Immature natural killer cell (primary cell): ENCODE results near the gene C1orf210. TPM values are rescaled to one million over a fixed set of nuclear protein-coding genes. Genes with fewer than 3 reads are reported as not detected.

Experiments
- DNase-seq, 3 donors: peaks; one replicate each; pipeline ENCODE4 v3.0.0; 2022; ENCODE audit warnings: mixed read lengths in 1 of 3
- H3K27ac Mint-ChIP-seq, 6 donors: one replicate each; pipeline ENCODE4 v1.8.0; 2020; ENCODE audit warnings: mixed read lengths in 6 of 6, mild to moderate bottlenecking in 5 of 6, inconsistent platforms in 4 of 6, moderate library complexity in 3 of 6
- H3K27me3 Mint-ChIP-seq, 3 donors: one replicate each; pipeline ENCODE4 v1.8.0; 2020 to 2021; ENCODE audit warnings: low read depth in 3 of 3, mild to moderate bottlenecking in 3 of 3, mixed read lengths in 3 of 3, moderate library complexity in 3 of 3, inconsistent platforms in 1 of 3
- H3K36me3 Mint-ChIP-seq, 3 donors: one replicate each; pipeline ENCODE4 v1.8.0; 2020; ENCODE audit warnings: mixed read lengths in 3 of 3, inconsistent platforms in 2 of 3, mild to moderate bottlenecking in 2 of 3
- H3K4me1 Mint-ChIP-seq, 2 donors: one replicate each; pipeline ENCODE4 v1.8.0; 2020; ENCODE audit warnings: inconsistent platforms in 2 of 2, mild to moderate bottlenecking in 2 of 2, mixed read lengths in 2 of 2, moderate library complexity in 1 of 2
- H3K4me3 Mint-ChIP-seq, 5 donors: one replicate each; pipeline ENCODE4 v1.8.0; 2020; ENCODE audit warnings: mild to moderate bottlenecking in 5 of 5, mixed read lengths in 5 of 5, inconsistent platforms in 3 of 5, moderate library complexity in 3 of 5
- H3K9me3 Mint-ChIP-seq, 6 donors: one replicate each; pipeline ENCODE4 v1.8.0; 2020; ENCODE audit warnings: mild to moderate bottlenecking in 6 of 6, mixed read lengths in 6 of 6, inconsistent platforms in 4 of 6, moderate library complexity in 3 of 6
- polyA plus RNA-seq, 3 donors: library from polyadenylated mRNA; unstranded; fragments of 300-500 nt; fragmentation: Illumina TruSeq; gene quantifications; one replicate each; pipeline ENCODE4 v1.2.3, GENCODE V29; 2021

Gene C1orf210
- polyA plus RNA-seq, 3 donors from 2014 or later = not detected

GRCh38 chr1:43294761-43295160 is 9.4 kb upstream of the C1orf210 start:
- Mint-ChIP-seq H3K27ac (no peak overlapping the region), H3K27me3 (peaks cover 0 to 4% (median 0%) of the 10 kb centered on the region in 3 donors), H3K9me3 (no peaks in the 10 kb centered on the region), H3K36me3 (no peaks in the 10 kb centered on the region), H3K4me3 (no peak overlapping the region), H3K4me1 (peaks cover 5 to 7% of the 10 kb centered on the region in 2 donors)
- no peak for DNase-seq

DNA sequence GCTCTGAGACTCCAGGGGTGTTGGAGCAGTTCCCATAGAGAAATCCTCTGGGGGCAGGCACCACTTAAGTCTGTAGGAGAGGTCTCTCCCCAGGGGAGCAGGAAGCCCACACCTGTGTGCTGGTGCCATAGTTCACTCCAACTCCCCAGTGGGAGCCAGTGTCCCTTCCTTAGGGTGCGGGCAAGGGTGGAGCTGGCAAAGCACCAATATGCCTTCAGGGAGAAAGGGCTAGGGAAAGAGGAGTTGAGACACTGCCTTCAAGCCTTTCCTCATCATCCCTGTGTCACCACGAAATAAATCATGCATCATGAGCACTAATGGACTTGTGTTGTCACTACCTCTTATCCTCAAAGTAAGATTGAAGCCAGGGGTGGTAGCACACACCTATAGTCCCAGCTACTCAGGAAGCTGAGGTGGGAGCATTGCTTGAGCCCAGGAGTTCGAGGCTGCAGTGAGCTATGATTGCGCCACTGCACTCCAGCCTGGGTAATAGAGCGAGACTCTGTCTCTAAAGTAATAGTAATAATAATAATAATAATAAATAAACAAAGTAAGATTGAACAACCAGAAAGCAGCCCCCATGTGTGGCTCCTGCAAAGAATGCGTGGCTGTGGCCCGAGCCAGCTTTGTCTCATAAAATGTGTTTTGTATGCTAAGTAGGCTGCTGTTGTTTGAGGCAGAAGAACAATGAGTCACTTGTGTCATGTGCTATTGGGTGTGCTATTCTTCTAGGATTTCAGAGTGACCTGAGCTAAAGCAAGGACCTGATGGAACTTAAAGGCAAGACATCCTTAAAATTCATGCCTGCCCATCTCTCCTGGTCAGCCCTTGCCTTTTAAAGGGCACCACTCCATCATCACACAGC is 8.7 kb upstream of the C1orf210 start:
- Mint-ChIP-seq H3K27ac (no peak overlapping the region), H3K4me3 (no peak overlapping the region), H3K9me3 (no peaks in the 10 kb centered on the region), H3K4me1 (peaks cover 5 to 7% of the 10 kb centered on the region in 2 donors), H3K36me3 (no peaks in the 10 kb centered on the region), H3K27me3 (peaks cover 0 to 4% (median 0%) of the 10 kb centered on the region in 3 donors)
- no peak for DNase-seq

DNA sequence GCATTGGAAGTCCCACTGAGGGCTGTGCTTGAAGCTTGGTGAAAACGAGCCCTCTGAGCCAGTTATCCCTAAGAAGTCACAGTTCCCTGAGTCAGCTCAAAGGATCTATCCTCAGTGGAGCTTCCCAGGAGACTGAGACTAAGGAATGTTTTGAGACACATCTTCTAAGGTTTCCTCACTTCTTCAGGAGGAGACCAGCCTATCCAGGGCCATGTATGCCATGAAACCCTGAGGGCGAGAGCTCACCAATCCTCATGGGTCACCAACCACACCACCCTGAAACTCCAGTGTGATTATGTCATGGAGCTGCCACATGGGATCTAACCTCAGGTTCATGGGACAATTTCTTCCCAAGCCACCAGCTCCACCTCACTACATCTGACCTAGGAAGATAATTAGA is 7.8 kb upstream of the C1orf210 start:
- Mint-ChIP-seq H3K27ac (no peak overlapping the region), H3K4me3 (no peak overlapping the region), H3K9me3 (no peaks in the 10 kb centered on the region), H3K27me3 (peaks cover 0 to 4% (median 0%) of the 10 kb centered on the region in 3 donors), H3K4me1 (peaks cover 5 to 7% of the 10 kb centered on the region in 2 donors), H3K36me3 (no peaks in the 10 kb centered on the region)
- no peak for DNase-seq

GRCh38 chr1:43292679-43293078 is 7.3 kb upstream of the C1orf210 start:
- no peak overlapping the region for H3K27ac Mint-ChIP-seq
- no peaks in the 10 kb centered on the region for H3K36me3 Mint-ChIP-seq
- no peak for DNase-seq
- H3K4me1 Mint-ChIP-seq = peaks cover 5 to 7% of the 10 kb centered on the region in 2 donors
- H3K27me3 Mint-ChIP-seq = peaks cover 0 to 4% (median 0%) of the 10 kb centered on the region in 3 donors
- H3K4me3 Mint-ChIP-seq = no peak overlapping the region
- H3K9me3 Mint-ChIP-seq = no peaks in the 10 kb centered on the region

- H3K27me3 Mint-ChIP-seq = peaks cover 0 to 4% (median 0%) of the 10 kb centered on the region in 3 donors
- no peaks in the 10 kb centered on the region for H3K9me3 Mint-ChIP-seq
- no peak for DNase-seq
- no peaks in the 10 kb centered on the region for H3K36me3 Mint-ChIP-seq
- peaks cover 5 to 7% of the 10 kb centered on the region in 2 donors for H3K4me1 Mint-ChIP-seq
- H3K27ac Mint-ChIP-seq = no peak overlapping the region
- H3K4me3 Mint-ChIP-seq = no peak overlapping the region
Observed at GRCh38 chr1:43292216-43292615, 6.8 kb upstream of the C1orf210 start.

DNA sequence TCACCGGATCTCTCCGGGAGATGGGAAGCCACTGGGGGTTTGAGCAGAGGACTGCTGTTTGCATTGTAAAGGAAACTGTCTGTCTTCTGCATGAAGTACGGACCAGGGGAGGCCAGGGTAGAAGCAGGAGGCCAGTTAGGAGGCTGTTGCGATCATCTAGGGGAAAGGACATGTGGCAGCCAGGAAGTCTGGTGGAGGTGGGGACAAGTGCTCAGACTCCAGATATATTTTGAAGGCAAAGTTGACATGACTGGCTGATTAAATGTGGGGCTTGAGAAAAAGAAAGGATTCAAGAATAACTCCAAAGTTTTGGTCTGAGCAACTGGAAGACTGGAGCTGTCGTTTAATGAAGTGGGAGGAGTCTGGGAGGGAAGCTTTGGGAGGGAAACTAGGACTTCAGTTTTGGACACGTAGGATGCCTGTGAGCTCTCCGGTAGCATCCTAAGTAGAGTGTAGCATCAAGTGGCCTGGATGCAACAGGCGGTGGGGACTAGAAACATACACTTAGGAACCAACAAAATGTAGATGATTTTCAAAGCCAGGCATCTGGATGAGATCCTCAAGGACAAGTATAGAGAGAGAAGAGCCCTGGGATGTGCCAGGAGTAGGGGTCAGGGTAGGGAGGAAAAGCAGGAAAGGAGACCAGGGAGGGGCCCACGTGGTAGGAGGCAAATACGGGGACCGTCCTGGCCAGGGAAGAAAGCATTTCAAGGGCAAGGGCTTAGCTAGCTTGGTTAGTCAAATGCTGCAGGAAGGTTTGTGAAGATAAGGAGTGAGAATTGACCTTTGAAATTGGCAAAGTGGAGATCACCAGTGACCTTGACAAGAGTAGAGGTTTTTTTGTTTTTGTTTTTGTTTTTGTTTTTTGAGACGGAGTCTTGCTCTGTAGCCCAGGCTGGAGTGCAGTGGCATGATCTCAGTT is 3.7 kb upstream of the C1orf210 start:
- no peaks in the 10 kb centered on the region for H3K36me3 Mint-ChIP-seq
- no peaks in the 10 kb centered on the region for H3K27me3 Mint-ChIP-seq
- no peak for DNase-seq
- peaks cover 0 to 1% of the 10 kb centered on the region in 2 donors for H3K4me1 Mint-ChIP-seq
- H3K27ac Mint-ChIP-seq = no peak overlapping the region
- no peaks in the 10 kb centered on the region for H3K9me3 Mint-ChIP-seq
- H3K4me3 Mint-ChIP-seq = no peak overlapping the region

GRCh38 chr1:43288058-43288784 is 2.8 kb upstream of the C1orf210 start:
- H3K9me3 Mint-ChIP-seq = no peaks in the 10 kb centered on the region
- no peak overlapping the region for H3K27ac Mint-ChIP-seq
- H3K27me3 Mint-ChIP-seq = no peaks in the 10 kb centered on the region
- no peak overlapping the region for H3K4me3 Mint-ChIP-seq
- DNase-seq = no peak
- no peaks in the 10 kb centered on the region for H3K36me3 Mint-ChIP-seq
- peaks cover 0 to 1% of the 10 kb centered on the region in 2 donors for H3K4me1 Mint-ChIP-seq

GRCh38 chr1:43286533-43286932 is 1.2 kb upstream of the C1orf210 start:
- DNase-seq = no peak
- Mint-ChIP-seq H3K4me1 (peaks cover 0 to 1% of the 10 kb centered on the region in 2 donors), H3K27ac (no peak overlapping the region), H3K4me3 (no peak overlapping the region), H3K9me3 (no peaks in the 10 kb centered on the region), H3K36me3 (no peaks in the 10 kb centered on the region), H3K27me3 (no peaks in the 10 kb centered on the region)

GRCh38 chr1:43286115-43286514 is 734 bp upstream of the C1orf210 start:
- no peak overlapping the region for H3K4me3 Mint-ChIP-seq
- no peak for DNase-seq
- no peaks in the 10 kb centered on the region for H3K27me3 Mint-ChIP-seq
- H3K9me3 Mint-ChIP-seq = no peaks in the 10 kb centered on the region
- H3K27ac Mint-ChIP-seq = no peak overlapping the region
- H3K4me1 Mint-ChIP-seq = peaks cover 0 to 1% of the 10 kb centered on the region in 2 donors
- no peaks in the 10 kb centered on the region for H3K36me3 Mint-ChIP-seq

GRCh38 chr1:43284546-43285110 is 753 bp downstream of the C1orf210 start:
- Mint-ChIP-seq H3K9me3 (no peaks in the 10 kb centered on the region), H3K36me3 (no peaks in the 10 kb centered on the region), H3K27ac (no peak overlapping the region), H3K4me3 (no peak overlapping the region), H3K4me1 (peaks cover 0 to 1% of the 10 kb centered on the region in 2 donors), H3K27me3 (no peaks in the 10 kb centered on the region)
- DNase-seq = no peak

- H3K4me3 Mint-ChIP-seq = no peak overlapping the region
- H3K4me1 Mint-ChIP-seq = peaks cover 0 to 1% of the 10 kb centered on the region in 2 donors
- H3K27me3 Mint-ChIP-seq = no peaks in the 10 kb centered on the region
- peak overlapping the region in 1 of 6 donors; percentile 40 for H3K27ac Mint-ChIP-seq
- H3K36me3 Mint-ChIP-seq = no peaks in the 10 kb centered on the region
- no peaks in the 10 kb centered on the region for H3K9me3 Mint-ChIP-seq
- no peak for DNase-seq
Observed at GRCh38 chr1:43284065-43284464, 1.3 kb downstream of the C1orf210 start.

GRCh38 chr1:43282220-43283195 is 2.9 kb downstream of the C1orf210 start:
- no peak for DNase-seq
- Mint-ChIP-seq H3K4me1 (peaks cover 0 to 1% of the 10 kb centered on the region in 2 donors), H3K27me3 (no peaks in the 10 kb centered on the region), H3K36me3 (no peaks in the 10 kb centered on the region), H3K27ac (no peak overlapping the region), H3K4me3 (no peak overlapping the region), H3K9me3 (no peaks in the 10 kb centered on the region)
